SJSA1 (cell line): Measurements from ENCODE around the gene HSPG2. TPM values are rescaled to one million over a fixed set of nuclear protein-coding genes. Genes with fewer than 3 reads are reported as not detected.
"Not testable (repeated sequence)": the region's sequence is repeated elsewhere in the genome, so short reads cannot be mapped to it uniquely, and the experiment has no call there.

Experiments used
- DNase-seq, 2 experiments: peaks; one replicate each; pipeline ENCODE4 v3.0.0-alpha.2; 2015 to 2020; ENCODE audit warnings: low spot score in 2 of 2, low read depth in 1 of 2
- H3K27ac ChIP-seq: fragments of 250-450 bp; sonication (Bioruptor Pico); 2 replicates; pipeline ENCODE4 v1.5.1; 2020; ENCODE audit warnings: mild to moderate bottlenecking, moderate library complexity
- H3K27me3 ChIP-seq: fragments of 250-450 bp; sonication (Bioruptor Pico); replicated peaks from 2 replicates; pipeline ENCODE4 v1.5.1; 2020; ENCODE audit warnings: mild to moderate bottlenecking, moderate library complexity
- H3K36me3 ChIP-seq: fragments of 250-450 bp; sonication (Bioruptor Pico); 2 replicates; pipeline ENCODE4 v1.5.1; 2020; ENCODE audit warnings: mild to moderate bottlenecking
- H3K4me1 ChIP-seq: fragments of 250-450 bp; sonication (Bioruptor Pico); replicated peaks from 2 replicates; pipeline ENCODE4 v1.6.1; 2021; ENCODE audit warnings: mild to moderate bottlenecking
- H3K4me3 ChIP-seq: fragments of 250-450 bp; sonication (Bioruptor Pico); 2 replicates; pipeline ENCODE4 v1.5.1; 2020; ENCODE audit warnings: mild to moderate bottlenecking
- H3K9me3 ChIP-seq: fragments of 250-450 bp; sonication (Bioruptor Pico); replicated peaks from 2 replicates; pipeline ENCODE4 v1.5.1; 2020; ENCODE audit warnings: mild to moderate bottlenecking
- total RNA-seq: library from RNA; depleted of rRNA; stranded (reverse); fragments of >200 nt; shearing (Covaris generic); gene quantifications from 2 replicates; pipeline ENCODE4 v1.2.3, GENCODE V29; 2014

HSPG2 gene
- total RNA-seq, 1 experiment from 2014 or later, result 62.3 TPM

DNA sequence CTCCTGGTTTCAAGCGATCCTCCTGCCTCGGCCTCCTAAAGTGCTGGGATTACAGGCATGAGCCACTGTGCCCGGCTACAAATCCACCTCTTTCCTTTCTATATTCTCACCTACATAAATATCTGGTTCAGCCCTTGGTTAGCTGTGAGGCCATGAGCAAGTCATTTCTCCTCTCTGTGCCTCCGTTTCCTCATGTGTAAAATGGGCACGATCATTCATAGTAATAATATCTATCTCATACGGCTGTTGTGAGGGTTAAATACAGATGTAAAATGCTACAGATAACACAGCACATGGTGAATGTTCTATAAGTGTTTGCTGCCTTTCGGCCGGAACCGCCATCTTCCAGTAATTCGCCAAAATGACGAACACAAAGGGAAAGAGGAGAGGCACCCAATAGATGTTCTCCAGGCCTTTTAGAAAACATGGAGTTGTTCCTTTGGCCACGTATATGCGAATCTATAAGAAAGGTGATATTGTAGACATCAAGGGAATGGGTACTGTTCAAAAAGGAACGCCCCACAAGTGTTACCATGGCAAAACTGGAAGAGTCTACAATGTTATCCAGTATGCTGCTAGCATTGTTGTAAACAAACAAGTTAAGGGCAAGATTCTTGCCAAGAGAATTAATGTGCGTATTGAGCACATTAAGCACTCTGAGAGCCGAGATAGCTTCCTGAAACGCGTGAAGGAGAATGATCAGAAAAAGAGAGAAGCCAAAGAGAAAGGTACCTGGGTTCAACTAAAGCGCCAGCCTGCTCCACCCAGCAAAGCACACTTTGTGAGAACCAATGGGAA lies 29.2 kb downstream of the HSPG2 start:
- H3K4me3 ChIP-seq, DNase-seq, H3K9me3 ChIP-seq, H3K27ac ChIP-seq, H3K27me3 ChIP-seq: not testable (repeated sequence)
- peaks cover 24% of the 10 kb centered on the region for H3K4me1 ChIP-seq
- peaks cover 27% of the 10 kb centered on the region for H3K36me3 ChIP-seq

GRCh38 chr1:21907079-21907418 lies 30.1 kb downstream of the HSPG2 start:
- Histone ChIP-seq H3K27me3 (no peaks in the 10 kb centered on the region), H3K4me3 (no peak overlapping the region), H3K9me3 (no peaks in the 10 kb centered on the region), H3K4me1 (peaks cover 32% of the 10 kb centered on the region), H3K27ac (no peak overlapping the region), H3K36me3 (peaks cover 35% of the 10 kb centered on the region)
- no peak for DNase-seq

DNA sequence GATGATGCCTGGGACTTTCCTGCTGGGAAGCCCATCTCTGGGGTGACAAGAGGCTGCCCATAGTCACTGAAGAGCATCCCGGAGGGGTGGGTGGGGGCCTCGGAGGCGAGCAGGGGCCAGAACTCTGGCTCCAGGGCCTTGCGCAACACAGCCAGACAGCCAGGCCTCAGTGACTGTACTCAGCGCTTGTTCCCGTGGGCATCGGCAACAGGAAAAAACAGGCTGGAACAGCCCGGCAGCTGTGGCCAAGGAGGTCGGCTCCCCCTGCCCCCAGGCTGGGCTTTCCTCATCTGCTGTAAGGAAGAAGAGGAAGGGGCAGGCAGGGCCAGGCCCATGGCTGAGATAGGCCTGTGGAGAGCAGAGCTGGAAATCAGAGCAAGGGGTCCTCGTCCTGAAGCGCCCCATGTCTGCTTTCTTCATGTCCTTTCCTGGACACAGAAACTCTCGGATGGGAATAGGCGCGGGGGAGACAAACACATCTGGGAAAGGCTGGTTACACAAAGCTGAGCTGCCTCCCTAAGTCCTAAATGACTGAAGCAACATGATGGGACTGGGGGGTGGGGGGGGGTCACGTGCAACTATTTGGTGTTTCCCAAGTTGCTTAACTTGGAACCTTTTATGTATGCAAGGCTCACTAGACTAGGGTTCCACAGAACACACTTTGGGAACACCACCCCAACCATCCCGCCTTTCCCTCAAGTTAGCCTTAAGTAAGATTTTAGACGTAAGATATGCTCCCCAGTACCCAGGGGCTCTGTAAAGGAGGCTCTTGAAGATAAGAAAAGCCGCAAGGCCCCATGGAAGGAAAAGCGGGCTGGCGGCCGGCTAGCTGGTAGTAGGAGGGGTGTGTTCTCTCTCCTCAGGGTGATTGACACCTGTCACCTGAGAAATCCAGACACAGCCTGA lies 30.7 kb downstream of the HSPG2 start:
- Histone ChIP-seq H3K9me3 (no peaks in the 10 kb centered on the region), H3K4me1 (peaks cover 39% of the 10 kb centered on the region), H3K36me3 (peaks cover 38% of the 10 kb centered on the region), H3K27ac (no peak overlapping the region), H3K27me3 (no peaks in the 10 kb centered on the region), H3K4me3 (no peak overlapping the region)
- no peak for DNase-seq

DNA sequence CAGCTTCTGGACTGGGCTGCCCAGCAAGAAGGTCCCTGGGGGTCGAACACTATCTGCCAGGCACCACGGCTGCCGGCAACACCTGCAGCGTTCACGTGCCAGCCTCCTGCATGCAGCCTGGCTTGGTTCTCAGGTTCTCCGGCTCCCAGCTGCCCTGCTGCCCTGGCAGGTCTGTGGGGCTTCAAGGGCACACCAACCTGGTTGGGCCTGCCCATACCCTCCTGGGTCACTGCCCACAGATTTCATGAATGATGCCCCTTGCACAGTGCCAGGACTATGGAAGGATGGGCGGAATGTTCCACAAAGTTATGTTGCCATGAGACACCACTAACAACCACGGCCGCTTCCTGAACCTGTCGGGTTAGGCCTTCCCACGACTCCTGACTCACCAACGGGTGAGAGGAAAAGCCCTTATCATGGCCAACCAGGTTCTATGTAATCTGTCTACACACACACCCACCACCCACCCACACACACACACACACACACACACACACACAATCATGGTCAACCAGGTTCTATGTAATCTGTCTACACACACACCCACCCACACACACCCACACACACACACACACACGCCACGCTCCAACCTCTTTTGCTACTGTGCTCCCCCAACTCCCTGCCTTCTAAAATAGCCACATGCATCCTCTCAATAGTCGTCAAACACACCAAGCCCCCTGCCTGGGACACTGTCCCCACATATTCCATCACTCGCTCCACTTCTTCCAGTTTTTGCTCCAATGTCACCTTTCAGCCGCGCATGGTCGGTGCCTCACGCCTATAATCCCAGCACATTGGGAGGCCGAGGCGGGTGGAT lies 32.2 kb downstream of the HSPG2 start:
- DNase-seq, result no peak
- peaks cover 37% of the 10 kb centered on the region for H3K4me1 ChIP-seq
- no peak overlapping the region for H3K4me3 ChIP-seq
- H3K36me3 ChIP-seq, result peaks cover 29% of the 10 kb centered on the region
- no peak overlapping the region for H3K27ac ChIP-seq
- H3K9me3 ChIP-seq, result no peaks in the 10 kb centered on the region
- no peaks in the 10 kb centered on the region for H3K27me3 ChIP-seq

GRCh38 chr1:21904454-21904703 lies 32.7 kb downstream of the HSPG2 start:
- Histone ChIP-seq H3K27me3 (no peaks in the 10 kb centered on the region), H3K4me3 (no peak overlapping the region), H3K27ac (no peak overlapping the region), H3K9me3 (no peaks in the 10 kb centered on the region), H3K4me1 (peaks cover 37% of the 10 kb centered on the region), H3K36me3 (peaks cover 32% of the 10 kb centered on the region)
- no peak for DNase-seq

DNA sequence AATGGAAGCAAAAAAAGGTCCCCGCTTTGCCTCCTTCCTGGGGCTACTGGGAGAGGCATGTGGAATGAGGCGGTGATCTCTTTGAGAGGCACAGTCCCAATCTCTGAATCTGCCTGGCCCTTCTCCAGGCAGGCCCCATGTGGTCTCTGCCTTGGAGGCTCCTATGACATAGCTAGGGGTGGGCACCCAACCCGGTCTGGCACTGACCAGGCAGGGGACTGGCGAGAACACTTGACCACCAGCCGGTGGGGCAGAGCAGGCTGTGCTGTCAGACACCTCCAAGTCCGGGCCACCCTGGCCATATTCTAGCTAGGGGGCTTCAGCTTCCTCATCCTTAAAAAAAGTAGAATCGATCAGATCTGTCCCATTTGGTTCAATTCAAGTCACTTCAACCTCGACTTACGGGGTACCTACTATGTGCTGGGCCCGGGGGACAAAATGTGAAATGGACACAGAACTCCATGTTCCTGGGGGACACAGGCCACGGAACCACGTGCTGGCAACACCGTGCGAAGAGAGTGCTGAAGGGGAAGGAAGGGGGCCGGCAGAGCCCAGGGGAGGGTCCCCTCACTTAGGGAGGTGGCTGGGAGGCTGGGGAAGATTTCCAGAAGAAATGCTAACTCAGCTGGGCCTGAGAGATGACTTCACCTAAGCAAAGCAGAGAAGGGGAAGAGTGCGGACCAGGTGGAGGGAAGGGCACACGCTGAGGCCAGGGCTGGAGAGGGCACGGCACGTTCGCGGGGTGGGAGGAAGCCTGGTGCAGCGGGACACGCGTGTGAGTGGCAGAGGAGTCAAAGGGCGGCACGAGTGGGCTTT lies 33.3 kb downstream of the HSPG2 start:
- Histone ChIP-seq H3K36me3 (peaks cover 32% of the 10 kb centered on the region), H3K27ac (no peak overlapping the region), H3K4me1 (peaks cover 32% of the 10 kb centered on the region), H3K9me3 (no peaks in the 10 kb centered on the region), H3K27me3 (no peaks in the 10 kb centered on the region), H3K4me3 (no peak overlapping the region)
- no peak for DNase-seq

DNA sequence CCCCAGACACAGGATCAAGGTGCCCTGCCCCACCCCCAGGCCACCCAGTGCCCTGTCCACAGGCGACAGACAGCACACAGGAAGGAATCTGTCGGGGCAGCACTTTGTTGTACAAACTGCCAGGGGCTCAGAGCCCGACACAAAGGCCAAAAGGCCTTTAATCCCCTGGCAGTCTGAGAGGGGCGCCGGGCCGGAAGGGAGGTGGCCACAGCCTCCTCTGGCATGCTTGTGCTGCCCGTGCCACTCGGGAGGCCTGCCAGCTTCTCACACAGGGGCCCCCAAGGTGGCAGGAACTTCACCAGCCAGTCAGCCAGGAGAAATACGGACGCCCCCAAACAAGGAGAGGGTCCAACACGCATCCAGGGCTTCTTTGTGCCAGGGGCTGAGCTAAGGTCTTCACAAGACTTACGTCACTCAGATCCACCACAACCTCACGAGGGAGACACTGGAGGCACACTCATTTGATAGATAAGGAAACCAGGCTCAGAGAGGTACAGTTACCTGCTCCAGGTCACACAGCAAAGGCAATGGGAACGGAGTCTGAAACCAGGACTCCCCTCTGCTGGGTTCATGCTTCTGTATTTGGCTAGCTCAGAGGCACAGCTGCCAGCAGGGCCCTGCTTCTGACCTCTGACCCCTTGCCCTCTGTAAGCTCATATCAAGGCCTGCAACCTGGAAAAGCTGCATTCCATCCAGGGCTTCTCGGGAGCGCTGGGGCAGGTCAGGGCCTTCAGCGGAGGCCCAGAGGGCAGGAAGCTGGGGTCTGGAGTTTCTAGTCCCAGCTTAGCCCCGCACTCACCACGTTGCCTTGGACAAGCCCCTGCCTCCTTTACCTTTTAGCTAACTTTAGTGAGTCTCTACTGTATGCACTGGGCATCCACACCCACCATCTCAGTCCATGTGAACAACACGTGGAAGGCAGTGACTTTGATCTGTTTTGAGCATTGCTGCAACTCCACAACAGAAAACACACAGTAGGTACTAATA lies 34.8 kb downstream of the HSPG2 start:
- peaks cover 31% of the 10 kb centered on the region for H3K4me1 ChIP-seq
- 0 out of 2 replicates have a peak overlapping the region, but pooled peaks have one; percentile 29 for H3K27ac ChIP-seq
- no peaks in the 10 kb centered on the region for H3K9me3 ChIP-seq
- H3K36me3 ChIP-seq, result peaks cover 42% of the 10 kb centered on the region
- no peak overlapping the region for H3K4me3 ChIP-seq
- no peak for DNase-seq
- H3K27me3 ChIP-seq, result no peaks in the 10 kb centered on the region

GRCh38 chr1:21901473-21901847 lies 35.6 kb downstream of the HSPG2 start:
- DNase-seq, result no peak

DNA sequence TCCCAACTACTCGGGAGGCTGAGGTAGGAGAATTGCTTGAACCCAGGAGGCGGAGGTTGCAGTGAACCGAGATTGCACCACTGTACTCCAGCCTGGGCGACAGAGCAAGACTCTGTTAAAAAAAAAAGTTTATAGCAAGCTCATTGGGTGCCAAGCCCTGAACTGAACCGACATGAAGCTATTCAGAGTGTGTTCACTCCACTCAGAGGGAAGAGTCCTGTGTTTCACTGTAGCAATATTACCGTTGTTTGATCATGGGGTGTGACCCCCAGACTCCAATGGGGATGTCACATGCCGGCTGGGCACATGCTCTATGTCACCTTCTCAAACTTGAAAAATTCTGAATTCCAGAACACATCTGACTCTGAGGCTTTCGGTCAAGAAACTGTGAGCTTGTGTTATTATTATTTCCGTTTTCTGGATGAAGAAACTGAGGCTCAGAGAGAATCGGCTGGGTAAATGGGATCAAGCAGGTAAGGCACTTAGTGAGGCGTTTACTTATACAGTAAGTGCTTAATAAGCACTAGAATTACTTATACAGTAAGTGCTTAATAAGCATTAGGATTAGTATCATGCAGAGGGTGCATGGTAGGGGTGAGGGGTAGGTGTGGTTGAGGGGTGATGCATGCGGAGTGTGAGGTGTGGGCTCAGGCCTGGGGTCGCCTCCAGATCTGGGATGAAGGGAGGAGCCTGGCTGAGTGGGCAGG lies 36.2 kb downstream of the HSPG2 start:
- Histone ChIP-seq H3K36me3 (peaks cover 44% of the 10 kb centered on the region), H3K4me3 (no peak overlapping the region), H3K9me3 (no peaks in the 10 kb centered on the region), H3K4me1 (peaks cover 31% of the 10 kb centered on the region), H3K27ac (no peak overlapping the region), H3K27me3 (no peaks in the 10 kb centered on the region)
- DNase-seq, result no peak

More at GRCh38 chr1:21901473-21901847, 35.6 kb downstream of the HSPG2 start:
- Histone ChIP-seq H3K4me1 (peaks cover 31% of the 10 kb centered on the region), H3K9me3 (no peaks in the 10 kb centered on the region), H3K4me3 (no peak overlapping the region), H3K27ac (no peak overlapping the region), H3K27me3 (no peaks in the 10 kb centered on the region), H3K36me3 (peaks cover 43% of the 10 kb centered on the region)

GRCh38 chr1:21899987-21900386 lies 37.1 kb downstream of the HSPG2 start:
- no peaks in the 10 kb centered on the region for H3K27me3 ChIP-seq
- H3K9me3 ChIP-seq, result no peaks in the 10 kb centered on the region
- H3K27ac ChIP-seq, result no peak overlapping the region; the same call in 1 of the 2 replicates
- peaks cover 31% of the 10 kb centered on the region for H3K4me1 ChIP-seq
- H3K36me3 ChIP-seq, result peaks cover 53% of the 10 kb centered on the region
- no peak overlapping the region for H3K4me3 ChIP-seq
- DNase-seq, result peak in 1 of 2 experiments; percentile 22

DNA sequence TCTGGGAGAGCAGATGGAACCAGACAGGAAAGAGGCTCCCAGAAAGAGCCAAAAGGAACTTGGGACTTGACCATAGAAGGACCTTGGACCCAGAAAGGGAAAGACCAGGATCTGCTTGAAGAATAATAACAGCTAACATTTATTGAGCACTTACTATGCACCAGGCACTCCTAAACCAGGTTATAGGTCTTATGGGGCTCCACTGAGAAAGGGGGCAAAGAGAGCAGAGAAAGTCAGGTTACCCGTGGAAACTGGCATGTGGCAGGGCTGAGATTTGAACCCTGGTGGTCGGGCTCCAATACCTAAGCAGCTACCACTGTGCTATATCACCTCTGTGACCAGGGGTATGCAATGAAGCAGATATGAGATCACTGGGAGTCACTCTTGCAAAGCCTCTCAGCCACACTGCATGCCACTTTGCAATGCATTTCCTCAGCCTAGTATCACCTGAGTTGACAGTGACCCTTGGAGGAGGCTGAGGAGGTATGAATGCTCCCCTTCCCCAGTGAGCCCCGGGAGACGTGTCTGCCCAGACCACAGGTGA lies 37.8 kb downstream of the HSPG2 start:
- Histone ChIP-seq H3K36me3 (peaks cover 56% of the 10 kb centered on the region), H3K27me3 (no peaks in the 10 kb centered on the region), H3K4me1 (peaks cover 31% of the 10 kb centered on the region), H3K27ac (no peak overlapping the region), H3K4me3 (no peak overlapping the region), H3K9me3 (no peaks in the 10 kb centered on the region)
- no peak for DNase-seq
